Measurements from ENCODE around the gene R3HDML. TPM values are rescaled to one million over a fixed set of nuclear protein-coding genes. Genes with fewer than 3 reads are reported as not detected.
A peak's percentile ranks its signal among the peaks of the same experiment; 100 is the strongest.

Gene R3HDML
- total RNA-seq, 1 experiment from 2014 or later, result not detected

- DNase-seq (ENCODE audit: low read depth), result no peak
These were observed 27.2 kb downstream of the R3HDML start for GRCh38 chr20:44364068-44364467.

- DNase-seq (ENCODE audit: low read depth), result no peak
These were observed 27.9 kb downstream of the R3HDML start for GRCh38 chr20:44364780-44365179.

GRCh38 chr20:44367746-44368145, 30.9 kb downstream of the R3HDML start:
- no peak for DNase-seq (ENCODE audit: low read depth)

DNA sequence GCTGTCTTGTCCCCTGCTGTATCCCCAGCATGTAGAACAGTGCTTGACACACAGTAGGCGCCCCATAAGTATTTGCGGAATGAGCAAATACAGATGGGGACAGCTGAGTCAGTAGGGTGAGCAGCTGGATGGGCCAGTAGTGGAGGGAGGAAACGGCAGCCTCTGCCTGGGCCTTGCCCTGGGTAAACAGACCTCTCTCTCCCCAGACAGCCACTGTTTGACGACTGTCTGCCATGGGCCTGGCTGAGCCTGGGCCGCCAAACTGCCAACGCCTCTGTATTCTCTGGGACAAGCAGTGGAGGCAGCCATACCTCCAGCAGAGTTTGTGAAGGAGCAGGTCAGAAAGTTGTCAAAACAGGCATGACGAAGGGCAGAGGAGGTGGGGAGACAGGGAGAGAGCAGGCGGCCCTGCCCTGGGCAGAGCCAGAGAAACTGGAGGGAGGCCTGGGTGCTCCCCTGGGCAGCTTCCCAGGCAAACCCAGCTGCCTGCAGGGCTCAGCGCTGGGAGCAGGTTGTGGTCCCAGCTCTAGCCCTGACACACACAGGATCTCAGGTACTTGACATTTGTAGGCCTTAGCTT, 33.9 kb downstream of the R3HDML start:
- DNase-seq (ENCODE audit: low read depth), result no peak

- DNase-seq (ENCODE audit: low read depth), result no peak
These were observed 45.8 kb downstream of the R3HDML start for GRCh38 chr20:44382641-44383040.

DNA sequence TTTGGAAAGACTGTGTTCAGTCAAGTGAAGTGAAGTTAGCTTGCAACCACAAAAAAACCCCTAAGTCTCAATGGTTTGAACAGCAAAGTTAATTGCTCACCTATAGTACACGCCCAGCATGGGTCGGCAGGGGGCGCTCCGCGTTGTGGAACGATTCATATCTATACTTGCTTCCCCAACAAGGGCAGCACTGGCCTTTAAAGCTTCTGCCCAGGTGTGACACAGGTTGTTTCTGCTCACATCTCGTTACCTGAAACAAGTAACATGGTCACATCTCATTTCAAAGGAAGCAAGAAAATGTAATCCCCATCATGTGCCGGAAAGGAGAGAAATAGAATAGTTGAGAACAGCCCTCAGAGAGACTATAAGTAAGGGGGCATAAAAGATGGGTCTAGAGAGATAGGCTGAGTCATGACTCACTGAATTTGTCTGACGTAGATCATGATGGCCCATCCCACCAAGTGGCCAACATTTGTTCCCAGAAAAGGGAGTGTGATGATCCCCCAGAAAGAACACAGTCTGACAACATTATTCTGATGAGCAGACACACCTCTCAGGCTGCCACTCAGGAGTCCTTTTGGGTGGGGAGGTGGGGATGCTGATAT, 47.7 kb downstream of the R3HDML start:
- peak; percentile 61 for DNase-seq (ENCODE audit: low read depth)

DNA sequence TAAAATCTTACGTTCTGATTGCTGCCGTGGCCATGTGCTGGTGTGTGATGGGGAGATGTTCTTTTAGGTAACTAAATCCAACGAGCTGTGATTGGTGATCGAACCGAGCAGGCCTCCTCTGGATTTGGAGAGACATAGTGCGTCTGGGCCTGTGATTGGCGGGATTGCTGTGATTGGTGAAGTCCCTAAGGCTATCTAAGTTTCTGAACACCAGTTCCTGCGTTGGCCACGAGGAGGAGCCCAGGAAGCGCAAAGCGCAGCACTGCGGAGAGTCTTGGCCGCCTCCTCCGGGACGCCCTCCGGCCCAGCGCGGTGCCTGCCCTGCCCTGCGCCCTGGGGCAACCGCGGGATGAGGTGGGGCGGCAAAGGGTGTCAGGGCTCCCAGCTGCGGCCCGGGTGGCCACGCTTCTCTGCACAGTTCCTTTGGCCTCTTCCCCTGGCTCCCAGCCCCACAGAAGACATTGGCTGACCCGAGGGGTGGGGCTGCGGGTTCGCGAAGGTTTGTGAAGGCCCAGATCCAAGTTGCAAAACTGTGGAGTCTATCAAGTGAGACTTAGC, 51.7 kb downstream of the R3HDML start:
- peak; percentile 66 for DNase-seq (ENCODE audit: low read depth)

DNA sequence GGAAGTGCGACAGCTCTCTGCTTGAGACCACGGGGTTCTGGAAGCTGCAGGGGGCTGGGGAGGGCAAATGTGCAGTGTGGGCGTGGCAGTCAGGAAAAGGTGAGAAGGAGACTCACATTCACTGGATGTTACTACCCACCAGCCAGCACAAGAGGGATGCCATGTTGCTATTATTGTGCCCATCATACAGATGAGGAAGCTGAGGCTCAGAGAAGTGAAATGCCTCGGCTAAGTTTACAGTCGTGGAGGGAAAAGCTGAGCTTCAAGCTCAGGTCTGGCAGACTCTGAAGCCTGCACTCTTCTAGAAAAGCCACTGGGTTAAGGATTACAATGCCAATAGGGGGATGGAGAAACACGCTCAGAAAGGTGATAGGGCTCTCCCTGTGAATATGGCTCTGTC, 53.0 kb downstream of the R3HDML start:
- DNase-seq (ENCODE audit: low read depth), result no peak

DNA sequence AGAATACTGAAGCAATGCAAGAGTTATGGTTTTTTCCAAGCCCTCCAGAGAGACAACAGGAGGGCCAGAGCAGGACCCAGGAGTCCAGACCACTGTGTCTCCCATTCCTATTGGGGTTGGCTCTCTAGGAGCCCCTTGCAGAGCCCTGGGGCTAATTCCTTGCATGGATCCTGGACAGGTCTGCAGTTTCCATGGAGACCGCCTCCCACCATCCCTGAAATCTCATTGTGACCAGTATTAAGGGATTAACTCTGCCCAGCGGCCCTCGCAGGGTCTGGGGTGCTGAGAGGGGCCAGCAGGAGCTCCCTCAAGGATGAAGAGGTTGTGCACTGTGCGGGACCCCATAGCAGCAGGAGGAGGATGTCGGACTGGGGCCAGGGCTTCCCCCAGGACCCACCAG, 53.4 kb downstream of the R3HDML start:
- no peak for DNase-seq (ENCODE audit: low read depth)

DNA sequence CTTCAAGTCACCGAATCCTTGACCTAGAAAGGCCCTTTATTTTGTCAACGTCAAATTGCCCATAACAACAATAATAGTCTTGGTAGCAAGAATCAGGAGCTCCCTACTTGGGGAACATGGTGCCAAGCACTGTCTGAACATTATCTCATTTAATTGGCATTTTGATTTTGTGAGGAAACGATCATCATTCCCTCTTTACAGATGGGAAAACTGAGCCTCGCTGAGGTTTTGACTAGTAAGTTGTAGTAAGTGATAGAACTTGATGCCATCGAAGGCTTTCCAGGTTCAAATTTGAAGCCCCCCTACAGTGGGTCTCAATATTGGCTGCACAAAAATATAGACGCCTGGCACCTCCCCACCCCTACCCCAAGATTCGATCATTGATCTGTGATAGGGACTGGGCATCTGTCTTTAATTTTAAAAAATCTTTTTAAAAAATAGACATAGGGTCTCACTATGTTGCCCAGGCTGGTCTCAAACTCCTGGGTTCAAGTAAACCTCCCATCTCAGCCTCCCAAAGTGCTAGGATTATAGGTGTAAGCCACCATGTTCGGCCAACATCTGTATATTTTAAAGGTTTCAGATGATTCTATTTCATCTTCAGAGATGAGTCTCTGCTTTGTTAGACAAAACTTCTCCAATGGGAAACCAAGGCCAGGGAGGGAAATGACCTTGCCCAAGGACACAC, 55.4 kb downstream of the R3HDML start:
- no peak for DNase-seq (ENCODE audit: low read depth)

GRCh38 chr20:44392776-44393607, 56.1 kb downstream of the R3HDML start:
- no peak for DNase-seq (ENCODE audit: low read depth)

GRCh38 chr20:44393608-44394451, 57.0 kb downstream of the R3HDML start:
- DNase-seq (ENCODE audit: low read depth), result no peak

DNA sequence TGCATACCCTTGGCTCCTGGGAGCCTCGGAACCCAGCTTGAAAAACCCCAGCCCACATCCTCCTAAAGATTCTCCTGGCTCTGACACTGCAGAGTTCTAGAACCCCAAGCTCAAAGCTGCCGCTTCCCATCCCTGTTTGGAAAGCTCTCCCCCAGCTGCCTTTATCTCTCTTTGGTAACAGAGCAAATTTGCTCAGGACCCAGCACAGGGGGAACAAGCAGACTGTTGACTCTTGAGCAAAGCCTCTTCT, 57.5 kb downstream of the R3HDML start:
- no peak for DNase-seq (ENCODE audit: low read depth)

DNA sequence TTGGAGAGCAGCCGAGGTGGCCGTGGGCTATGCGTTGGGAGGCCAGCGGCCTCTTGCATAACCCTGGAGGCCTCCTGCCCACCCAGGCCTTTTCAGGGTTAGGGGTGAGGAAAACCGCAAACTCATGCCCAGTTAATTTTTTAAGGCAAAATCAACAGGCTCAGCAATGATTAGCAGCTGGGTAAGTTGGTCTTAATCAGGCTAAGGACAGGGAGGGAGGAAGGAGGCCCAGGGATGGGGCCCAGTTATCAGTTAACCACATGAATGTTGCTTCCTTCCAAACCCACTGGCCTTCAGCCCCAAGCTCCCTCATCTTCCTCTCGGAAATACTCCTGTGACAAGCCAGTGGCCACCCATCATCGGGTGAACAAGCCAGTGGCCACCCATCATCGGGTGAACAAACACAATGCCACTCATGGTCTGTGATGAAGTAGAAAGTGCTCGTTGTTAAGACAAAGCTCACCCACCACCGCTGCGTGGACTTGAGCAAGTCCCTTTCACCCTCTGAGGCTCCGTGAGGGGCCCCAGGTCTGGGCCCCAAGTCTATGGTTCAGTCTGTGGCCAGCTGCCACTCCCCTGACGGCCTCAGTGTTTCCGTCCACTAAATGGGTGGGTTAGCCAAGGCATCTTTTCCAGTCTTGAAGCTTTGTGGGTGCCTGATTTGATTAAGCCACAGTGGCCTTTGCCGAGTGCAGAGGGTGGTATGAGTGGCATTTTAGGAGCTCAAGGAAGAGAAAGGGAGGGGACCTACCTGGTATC, 58.0 kb downstream of the R3HDML start:
- DNase-seq (ENCODE audit: low read depth), result no peak

DNA sequence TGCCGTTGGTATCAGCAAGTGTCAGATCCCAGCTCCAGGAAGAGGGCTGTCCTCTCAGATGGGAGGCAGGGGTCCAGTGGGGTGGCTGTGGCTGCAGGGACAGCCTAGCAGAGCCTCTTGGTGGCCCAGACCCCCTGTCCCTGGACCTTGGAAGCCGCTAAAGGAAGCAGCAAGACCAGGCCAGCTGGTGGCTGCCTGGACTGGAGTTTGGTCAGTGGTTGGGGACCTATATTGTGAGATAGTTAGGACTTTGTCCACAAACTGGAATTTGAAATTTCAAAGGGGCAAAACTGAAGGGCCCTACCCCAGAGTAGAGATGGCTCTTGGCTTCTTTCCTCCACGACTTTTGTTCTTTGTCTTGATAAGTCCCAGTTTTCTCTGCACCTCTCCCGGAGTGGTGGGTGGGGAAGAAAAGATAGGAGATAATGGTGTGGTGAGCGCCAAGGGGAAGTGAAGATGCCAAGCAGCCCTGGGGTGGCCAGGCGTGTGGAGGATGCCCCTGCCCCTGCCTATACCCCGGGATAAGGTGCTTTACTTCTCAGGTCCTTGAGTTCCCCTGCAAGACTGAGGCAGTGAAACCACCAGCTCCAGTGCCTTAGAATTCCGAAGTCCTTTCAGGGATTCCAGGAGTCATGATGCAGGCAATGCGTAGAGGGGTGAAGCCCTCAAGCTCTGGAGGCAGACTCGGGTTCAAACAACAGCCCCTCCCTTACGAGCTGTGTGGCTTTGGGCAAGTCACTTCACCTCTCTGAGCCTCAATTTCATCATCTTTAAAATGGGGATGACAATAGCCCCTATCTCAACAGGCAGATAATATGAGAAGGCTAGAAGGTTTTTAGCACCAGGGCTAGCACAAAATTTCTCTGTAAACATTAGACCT, 58.9 kb downstream of the R3HDML start:
- no peak for DNase-seq (ENCODE audit: low read depth)

DNA sequence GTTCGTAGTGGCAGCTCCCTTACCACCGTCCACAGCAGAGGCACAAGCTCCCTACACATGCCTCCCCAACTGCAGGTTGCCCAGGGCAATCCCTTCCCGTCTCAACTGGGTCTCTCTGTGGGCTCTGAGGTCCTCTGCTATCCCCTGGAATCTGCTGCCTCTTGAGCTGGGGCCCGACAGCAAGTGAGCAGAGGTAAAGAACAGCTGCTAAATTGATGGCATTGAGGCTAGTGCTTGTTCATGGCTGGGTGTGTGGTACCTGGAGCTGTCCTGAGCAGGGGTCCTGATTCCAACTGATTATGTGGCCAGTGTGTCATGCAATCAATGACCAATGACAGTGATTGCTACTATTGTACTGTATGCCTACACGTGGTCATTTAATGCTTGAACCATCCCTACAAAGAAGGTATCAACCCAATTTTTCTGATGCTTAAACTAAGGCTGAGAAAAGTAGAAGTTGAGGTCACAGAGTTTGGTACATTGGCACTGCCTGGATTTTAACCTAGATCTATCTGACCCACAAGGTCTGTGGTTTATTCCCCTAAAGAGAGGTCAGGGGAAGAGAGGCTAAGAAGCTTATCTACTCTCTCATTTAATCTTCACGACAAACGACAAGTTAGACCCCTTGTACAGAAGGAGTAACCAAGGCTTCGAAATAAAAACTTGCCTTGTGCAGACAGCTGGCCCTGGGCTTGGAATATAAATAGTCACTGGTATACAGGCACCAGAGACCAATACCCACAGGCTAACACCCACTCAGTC, 59.7 kb downstream of the R3HDML start:
- DNase-seq (ENCODE audit: low read depth), result no peak

DNA sequence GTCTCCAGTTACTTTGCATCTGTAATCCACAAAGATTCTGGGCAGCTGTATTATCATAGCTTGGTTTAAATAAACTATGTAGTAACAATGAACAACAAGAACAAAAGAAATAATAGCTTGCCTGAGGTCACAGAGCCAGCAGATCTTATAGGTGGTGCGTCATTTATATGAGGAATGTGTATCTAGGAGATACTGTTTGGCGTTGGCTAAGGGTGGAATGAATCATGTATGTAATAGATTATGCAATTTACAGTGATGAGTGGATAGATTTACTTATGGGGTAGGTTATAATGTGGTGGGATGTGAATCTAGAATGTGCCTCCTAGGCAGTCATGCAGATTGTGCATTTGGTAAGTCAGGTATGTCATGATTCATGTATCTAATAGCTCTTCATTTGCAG, 61.5 kb downstream of the R3HDML start:
- peak; percentile 58 for DNase-seq (ENCODE audit: low read depth)

- DNase-seq (ENCODE audit: low read depth), result no peak
These were observed 62.6 kb downstream of the R3HDML start for GRCh38 chr20:44399446-44399845.

- no peak for DNase-seq (ENCODE audit: low read depth)
These were observed 63.8 kb downstream of the R3HDML start for GRCh38 chr20:44400671-44400969.
